GM21737 (cell line): ENCODE data around the gene LAMA4.

Experiments used
- ATAC-seq: cut with Tn5 transposase; IDR thresholded peaks from one replicate; pipeline ENCODE4 v1.9.1; 2021; ENCODE audit warnings: mild to moderate bottlenecking, moderate library complexity; ENCODE audit not compliant: unreplicated experiment

The LAMA4 gene

DNA sequence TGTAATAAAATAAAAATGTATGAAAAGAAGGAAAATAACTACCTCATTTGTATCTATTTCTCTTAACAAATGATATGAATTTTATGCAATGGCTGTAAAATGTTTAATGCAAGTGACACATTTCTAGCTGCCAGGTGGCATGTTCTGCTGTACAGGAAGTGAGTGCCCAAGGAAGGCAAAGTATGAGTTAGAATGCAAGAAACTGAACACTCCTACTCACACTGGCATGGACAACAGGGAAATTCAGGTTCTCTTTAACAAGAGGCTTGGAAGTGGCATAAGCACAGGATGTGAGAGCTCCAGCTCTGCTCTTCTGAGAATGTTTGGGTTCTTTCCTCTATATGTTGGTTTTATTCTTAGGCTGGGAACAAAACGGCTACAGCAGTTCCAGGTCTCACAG is 20.4 kb upstream of the LAMA4 start:
- ATAC-seq, result no peak

DNA sequence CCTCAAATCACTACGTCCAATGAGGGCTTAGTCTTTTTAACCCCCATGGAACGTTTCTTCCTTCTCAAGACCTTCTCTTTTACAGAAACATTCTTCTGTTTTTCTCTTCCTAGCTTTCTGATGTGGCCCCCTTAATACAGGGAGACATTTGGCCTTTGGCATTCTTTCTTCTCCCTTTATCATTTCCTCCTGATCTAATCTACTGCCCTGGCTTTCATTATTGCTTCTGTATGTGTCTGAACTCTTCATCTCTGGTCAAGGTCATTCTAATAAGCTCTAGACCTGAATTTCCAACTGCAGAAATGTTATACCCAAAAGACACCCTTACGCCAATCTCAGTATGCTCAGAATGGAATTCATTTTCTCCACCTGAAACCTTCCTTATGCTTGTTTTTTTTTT is 18.4 kb upstream of the LAMA4 start:
- ATAC-seq, result no peak

DNA sequence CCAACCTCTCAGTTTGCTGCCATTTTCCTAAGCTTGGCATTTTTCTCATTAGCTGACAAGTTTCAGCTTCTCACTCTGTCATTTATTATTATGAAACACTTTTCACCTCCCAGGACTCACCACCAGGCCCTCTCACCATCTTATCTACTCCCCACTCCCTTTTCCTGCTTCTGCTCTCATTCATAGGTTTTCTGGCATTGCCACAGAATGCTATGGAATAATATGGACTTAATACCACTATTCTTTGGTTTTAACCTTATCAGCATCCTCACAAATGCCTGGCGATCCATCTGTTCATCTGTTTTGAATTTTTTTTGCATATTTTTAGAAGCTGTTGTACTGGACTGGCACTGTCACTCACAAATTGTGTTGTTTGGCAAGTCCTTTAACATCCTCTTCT is 16.4 kb upstream of the LAMA4 start:
- ATAC-seq, result no peak

DNA sequence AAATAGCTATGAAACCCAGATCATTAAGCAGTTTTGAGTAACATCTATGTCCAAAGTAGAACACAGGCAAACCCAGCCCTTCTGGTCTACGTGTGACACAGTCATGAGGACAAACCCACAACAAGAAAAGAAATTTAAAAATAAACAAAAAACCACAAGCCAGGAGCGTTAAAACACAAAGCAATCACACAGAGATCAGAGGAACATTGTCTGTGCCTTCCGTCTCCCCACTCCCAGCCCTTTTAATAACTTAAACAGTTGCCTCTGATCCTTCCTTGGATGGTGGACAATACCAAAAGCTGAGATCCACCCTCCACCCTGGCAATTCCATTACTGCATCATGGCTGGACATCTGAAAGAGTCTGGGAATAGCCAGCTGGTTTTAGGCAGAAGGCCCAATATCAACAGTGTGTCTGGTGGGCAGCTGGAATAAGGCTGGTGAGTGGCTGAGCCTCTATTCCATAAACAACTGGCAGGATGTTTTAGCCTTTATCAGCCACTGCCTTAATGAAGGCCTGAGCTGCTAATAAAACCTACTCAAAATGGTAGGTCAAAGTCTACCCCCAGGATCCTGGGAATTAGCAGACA is 15.7 kb upstream of the LAMA4 start:
- ATAC-seq, result no peak

DNA sequence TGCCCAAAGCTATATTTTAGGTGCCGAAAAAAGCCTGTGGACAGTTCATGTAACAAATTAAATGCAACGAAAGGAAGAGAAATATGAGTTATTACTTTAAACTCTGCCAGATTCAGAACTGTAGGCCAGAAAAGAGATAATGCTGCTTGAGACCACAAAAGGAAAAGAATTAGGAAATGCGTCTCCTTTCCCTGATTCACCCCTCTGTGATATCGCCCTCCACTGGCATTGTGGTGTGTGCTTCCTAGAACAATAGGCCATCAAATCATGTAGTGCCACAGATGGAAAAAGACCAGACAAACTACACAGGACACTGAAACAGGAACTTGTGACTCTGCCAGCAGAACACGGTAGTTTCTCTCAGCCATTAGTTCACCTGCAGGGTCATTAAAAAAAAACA is 14.7 kb upstream of the LAMA4 start:
- ATAC-seq, result no peak

DNA sequence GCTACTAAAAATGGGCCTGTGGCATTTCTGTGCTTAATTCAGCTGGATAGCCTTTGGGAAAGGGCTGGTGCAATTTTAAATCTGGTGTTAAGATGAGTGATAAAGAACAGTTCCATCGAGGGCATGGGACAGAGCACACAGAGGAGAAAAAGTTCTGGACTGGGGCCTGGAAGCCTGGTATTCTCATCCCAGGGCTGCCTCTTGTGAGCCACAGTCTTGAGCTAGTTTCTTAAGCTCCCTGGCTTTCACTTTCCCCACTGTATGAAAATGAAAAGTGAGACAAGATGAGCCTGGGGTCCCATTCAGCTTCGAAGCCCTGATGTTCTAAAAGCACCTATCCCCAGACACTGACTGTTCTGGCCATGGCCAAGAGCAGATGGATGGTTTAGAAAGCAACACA is 14.3 kb upstream of the LAMA4 start:
- ATAC-seq, result no peak

DNA sequence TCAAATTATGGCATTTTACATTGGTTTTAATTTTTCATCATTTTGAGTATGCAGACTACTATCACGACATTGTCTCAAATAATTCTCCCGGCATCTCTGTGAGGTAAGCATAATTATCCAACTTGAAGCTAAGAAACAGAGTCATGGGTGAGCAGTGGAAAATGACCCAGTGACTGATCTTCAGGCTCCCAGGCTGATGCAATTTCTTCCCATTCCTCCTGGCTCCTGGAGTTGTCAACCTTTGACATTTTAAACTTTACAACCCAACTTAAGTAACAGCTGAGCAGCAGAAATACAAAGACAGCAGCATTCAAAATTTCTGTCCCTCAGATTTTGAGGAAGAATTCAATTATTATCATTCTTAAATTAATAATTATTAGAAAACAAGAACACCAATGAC is 13.7 kb upstream of the LAMA4 start:
- ATAC-seq, result no peak

DNA sequence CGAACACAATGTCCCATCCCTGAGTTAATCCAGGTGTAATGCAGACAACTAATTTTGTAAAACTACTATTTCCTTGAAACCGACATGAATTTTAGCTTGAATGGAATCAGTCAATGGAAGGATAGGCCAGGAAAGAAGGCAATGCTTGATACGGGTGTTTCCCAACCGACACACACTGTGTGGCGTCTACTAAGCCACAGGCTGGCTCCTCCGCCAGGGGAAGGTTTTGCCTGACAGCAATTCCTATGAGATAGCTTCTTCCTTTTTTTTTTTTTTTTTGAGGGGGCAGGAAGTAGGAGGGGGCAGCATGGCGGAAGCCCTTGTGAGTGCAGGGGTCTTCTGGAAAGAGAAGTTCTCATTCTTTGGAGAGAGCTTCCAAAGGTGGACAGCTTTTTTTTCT is 12.0 kb upstream of the LAMA4 start:
- ATAC-seq, result no peak

DNA sequence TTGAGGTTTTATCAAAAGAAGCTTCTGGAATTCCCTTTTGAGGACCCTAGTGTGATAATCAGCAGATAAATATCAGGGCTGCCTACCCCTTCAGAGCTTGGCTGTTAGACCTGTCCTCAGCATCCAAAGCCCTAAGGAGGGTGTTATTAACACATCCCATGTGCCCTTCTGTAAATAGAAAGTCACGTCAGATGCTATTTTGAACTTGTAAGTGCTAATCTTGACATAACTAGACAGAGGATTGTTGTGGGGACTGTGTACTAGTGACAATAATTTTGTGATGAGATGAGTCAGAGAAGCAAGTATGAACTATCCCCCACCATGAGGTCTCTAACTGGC is 4.9 kb upstream of the LAMA4 start:
- no peak for ATAC-seq

DNA sequence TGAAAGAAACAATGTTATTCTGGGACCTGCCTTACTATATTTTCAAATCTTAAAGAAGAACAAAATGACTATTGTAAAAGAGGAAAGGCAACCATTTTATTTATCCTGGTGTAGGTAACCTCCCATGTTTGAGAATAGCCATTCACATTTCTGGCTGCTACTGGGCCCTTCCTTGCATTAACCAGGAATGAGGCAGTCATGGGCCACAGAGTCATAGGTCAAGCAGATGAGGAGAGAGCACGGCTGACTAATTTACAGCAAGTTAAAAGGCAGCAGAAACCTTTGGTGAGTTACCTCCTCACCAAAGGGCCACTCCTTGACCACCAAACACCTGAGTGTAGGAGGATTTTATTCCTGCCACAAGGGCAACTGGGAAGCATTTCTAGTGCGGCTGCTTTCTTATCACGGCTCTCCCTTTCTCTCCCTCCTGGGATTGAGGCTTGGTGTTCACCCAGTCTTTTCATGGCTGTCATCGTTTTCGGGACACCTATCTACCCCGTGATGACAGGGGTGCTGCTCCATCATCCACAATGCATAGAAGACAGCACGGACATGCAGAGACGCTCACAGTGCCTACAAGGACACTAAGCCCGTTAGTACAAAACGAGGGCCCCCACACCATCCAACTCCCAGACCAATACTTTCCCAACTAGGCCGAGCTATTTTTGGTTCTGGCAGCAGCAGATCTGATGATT is 4.4 kb upstream of the LAMA4 start:
- no peak for ATAC-seq

DNA sequence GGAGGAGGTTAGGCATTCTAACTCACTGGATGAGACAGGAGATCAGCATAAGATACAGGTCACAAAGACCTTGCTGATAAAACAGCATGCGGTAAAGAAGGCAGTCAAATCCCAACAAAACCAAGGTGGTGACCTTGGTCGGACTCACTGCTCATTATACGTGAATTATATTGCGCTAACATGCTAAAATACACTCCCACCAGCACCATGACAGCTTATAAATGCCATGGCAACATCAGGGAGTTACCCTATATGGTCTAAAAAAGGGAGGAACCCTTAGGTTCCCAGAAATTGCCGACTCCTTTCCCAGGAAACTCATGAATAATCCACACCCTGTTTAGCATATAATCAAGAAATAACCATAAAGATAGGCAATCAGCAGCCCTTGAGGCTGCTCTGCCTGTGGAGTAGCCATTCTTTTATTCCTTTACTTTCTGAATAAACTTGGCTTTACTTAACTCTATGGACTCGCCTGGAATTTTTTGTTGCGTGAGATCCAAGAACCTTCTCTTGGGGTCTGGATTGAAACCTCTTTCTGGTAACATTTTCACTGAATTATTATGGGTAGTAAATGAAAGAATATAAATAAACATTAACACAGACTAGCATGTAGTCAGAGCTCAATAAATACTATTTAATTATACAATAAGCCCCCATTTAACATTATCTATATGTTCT is 3.0 kb upstream of the LAMA4 start:
- no peak for ATAC-seq

DNA sequence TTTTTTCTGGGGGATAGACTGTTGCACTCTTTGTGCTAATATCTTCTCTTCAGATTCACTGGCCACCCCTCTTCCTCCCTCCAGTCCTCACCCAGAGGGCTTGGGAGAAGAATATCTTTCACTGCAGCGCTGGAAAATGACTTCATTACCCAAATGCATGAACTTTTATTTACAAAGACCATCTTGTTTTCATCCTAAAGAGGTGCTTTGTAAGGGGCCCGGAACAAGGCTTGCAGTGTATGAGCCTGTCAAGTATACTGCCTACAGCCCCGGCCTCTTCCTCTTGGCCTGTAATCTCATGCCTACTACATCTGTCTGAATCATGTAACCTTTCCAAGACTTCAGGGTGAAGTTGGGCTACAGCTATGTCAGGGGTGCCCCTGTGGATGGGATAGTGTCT is 554 bp upstream of the LAMA4 start:
- ATAC-seq, result no peak

DNA sequence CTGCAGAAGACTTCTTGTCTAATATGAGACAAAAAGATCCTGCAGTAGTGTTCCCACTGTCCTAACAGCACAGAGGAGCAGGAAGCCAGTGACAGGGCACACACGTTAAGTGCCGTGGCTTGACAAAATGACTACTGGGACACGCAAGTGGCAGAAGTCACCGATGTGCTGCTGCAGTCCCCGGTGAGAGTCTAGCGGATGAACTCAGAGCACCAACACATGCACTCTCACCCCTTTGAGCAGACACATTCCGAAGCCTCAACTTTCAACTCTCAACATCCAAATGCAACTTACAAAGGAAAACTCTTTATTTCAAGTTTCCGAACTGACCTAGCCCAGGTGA is 898 bp downstream of the LAMA4 start:
- no peak for ATAC-seq

DNA sequence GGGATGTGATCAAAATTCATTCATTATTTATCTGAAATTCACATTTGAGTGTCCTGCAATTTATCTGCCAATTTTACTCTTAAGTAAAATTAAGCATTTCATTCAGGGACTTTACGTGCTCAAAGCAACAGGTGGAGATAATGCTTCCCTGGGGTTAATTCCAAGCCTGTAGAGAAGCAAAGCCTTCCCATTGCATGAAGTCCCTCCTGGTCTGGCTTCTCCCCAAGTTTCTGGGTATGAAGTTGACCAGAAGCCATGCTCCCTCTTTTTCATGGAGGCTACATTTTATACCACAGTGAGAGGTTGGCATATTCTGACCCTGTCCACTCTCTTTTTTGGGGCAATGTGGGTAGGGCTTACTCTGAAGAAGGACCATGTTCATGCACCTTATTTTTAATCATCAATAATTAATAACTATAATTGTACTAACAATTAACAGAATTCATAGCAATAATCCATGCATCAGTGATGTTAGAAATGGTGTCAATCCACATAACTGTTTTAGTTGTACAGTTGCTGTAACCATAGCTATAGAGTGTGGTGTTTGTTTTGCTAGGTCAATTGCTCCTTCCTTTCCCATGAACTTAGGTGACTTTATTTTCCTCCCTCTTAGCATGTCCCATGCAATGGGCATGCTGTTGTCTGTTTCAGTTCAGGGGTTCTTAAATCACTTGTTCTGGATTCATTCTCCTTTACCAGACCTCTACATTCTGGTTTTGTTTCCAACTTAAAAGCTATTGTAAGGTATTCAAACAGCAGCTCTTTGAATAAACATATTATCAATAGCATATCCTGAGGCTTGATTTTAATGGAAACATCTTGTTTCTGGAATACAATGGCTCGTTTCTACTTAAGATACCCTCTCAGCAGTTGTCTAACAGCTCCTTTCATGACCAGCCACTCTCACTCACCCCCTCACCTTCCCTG is 1.5 kb downstream of the LAMA4 start:
- no peak for ATAC-seq

DNA sequence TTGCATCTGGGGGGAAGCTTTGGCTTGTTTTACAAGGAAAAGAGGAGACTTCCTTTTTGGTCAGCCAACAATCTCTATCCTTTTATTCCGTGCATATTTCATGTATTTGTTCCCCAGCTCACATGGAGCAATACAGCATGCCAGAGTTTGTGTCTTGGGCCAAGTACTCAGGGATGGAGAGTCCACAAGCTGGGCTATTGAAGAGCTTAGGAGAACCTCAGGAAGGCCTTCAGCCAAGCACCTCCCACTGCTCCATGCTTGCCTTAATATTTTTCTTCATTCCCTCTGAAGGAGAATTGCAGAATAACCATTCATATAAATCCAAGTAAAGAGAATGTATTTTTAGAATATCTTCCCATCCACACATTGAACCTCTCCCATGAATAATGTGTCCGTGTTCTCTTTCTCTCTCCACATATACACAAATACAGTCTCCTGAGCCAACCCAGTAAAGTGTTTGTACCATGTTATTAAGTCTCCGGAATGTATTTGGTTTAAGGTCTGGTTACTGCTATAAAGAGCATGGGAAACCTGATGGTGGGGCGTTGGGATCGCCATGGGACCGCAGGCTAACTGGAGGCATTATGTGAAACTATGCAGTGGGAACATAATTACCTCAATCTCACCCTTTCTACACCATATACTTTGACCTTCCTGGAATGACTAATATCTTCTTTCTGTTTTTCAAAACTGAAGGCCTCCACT is 3.0 kb downstream of the LAMA4 start:
- no peak for ATAC-seq

DNA sequence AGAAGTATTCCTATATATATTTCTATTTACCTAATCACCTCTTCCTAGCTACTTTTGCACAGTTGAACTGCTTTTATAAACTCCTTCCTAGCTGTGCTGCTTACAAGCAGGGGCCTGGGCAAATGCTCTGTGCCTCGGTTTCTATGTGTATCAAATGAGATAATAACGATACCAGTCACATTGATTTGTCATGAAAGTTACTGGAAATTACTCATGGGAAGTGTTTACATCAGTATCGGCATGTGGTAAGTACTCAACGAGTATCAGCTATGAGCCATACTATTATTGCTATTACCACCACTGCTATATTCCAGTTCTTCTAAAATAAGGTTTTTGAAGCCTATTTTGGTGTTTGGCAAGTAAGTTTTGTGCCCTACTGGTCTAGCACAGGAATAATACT is 4.9 kb downstream of the LAMA4 start:
- no peak for ATAC-seq

DNA sequence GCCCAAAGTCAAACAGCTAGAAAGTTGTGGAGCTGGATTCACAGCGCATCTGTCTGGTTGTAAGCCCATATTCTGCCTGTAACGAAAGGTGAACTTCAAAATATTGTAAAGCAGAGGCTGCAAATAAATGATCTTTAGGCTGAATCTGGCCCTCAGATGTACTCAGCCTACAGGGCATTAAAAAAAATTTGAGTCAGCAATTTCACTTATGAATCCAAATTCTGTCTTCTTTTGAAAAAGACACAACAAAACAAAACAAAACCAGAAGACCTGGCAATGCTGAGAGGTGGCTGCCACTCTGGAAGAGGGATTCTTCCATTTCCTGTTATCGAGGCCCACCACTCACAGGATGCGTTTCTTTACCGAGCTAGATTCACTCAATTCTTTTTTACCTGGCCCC is 7.1 kb downstream of the LAMA4 start:
- ATAC-seq, result no peak

DNA sequence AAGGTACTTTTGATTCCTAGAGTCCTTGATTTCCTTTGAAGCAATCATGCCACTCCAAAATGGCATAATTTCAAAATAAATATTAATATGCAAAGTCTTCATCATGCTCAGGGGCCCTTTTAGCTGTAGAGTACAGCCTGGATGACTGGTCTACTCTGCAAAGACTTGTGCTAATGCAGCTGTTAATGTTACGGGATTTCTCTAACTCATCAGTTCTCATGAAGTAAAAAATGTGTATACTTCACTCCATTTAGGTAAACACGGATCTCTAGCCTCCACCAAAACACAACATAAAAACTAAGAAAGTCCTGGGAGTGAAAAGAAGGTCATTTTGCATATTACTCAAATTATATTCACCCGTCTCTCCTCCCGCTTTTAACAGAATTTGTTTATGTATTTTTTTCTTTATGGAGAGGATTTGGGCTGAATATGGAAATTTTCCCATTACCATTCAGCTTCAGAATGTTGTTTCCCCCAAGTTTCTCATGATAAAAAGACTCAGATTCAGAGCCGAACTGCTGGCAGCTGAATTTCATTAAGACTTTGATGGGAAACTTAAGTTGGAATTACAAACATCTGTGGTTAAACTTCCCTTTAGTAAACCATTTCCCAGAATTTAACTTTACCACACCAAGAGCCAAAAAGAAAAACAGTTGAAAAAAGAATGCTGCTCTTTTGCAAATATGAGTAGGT is 8.7 kb downstream of the LAMA4 start:
- no peak for ATAC-seq

DNA sequence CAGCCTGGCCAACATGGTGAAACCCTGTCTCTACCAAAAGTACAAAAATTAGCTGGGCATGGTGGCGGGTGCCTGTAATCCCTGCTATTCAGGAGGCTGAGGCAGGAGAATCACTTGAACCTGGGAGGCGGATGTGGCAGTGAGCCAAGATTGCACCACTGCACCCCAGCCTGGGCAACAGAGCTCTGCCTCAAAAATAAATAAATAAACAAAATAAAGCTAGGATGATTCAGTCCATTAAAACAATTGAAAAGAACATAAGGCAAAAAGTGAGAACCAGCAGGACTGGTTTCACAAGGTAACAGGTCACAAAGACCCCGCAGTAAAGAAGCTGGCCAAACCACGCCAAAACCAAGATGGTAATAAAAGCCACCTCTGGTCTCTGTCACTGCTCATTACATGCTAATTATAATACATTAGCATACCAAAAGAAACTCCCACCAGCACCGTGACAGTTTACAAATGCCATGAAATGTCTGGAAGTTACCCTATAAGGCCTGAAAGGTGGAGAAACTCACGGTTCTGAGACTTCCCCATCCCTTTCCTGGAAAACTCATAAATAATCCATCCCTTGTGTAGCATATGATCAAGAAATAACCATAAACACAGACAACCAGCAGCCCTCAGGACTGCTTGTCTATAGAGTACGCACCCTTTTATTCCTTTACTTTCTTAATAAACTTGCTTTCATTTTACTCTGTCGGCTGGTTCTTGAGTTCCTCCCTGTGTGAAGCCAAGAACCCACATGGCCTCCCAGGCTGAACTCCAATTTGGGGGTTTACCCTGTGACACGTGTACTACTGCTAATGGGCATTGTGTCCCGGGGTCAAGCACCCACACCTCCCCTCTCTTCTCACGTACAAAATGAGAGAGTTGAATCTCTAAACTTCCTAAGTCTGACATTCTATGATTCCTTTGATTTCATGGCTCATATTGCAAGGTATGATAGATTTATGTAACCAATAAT is 10.2 kb downstream of the LAMA4 start:
- ATAC-seq, result no peak
